ENCODE data around the gene COL25A1. TPM values are rescaled to one million over a fixed set of nuclear protein-coding genes. Genes with fewer than 3 reads are reported as not detected.

COL25A1 gene
- total and polyA plus RNA-seq, 2 donors (not counting 3 experiments of a cell fraction or from before 2014, with no cell fraction given): 0.21 to 3.5 TPM

GRCh38 chr4:109186458-109186945 is 116.0 kb downstream of the COL25A1 start:
- POLR2A ChIA-PET: no interaction called here

GRCh38 chr4:109185951-109186350 is 116.5 kb downstream of the COL25A1 start:
- Histone ChIP-seq H3K4me3 (replicated peaks in 1 of 3; ENCODE audit: insufficient read depth in 1 of 3, low read depth in 1 of 3, low read length in 3 of 3) (no peak overlapping the region), H3K27me3 (ENCODE audit: control insufficient read depth in 2 of 2, insufficient read depth in 2 of 2, low read length in 2 of 2) (no peaks in the 10 kb centered on the region), H3K36me3 (ENCODE audit: control insufficient read depth in 2 of 2, extremely low read depth in 1 of 2, insufficient read depth in 2 of 2, low read length in 2 of 2) (no peaks in the 10 kb centered on the region), H4K20me1 (replicated peaks; ENCODE audit: control insufficient read depth, extremely low read depth, insufficient read depth, low read length) (no peaks in the 10 kb centered on the region), H3K4me1 (ENCODE audit: control insufficient read depth, extremely low read depth, insufficient read depth, low read length) (peaks cover 21% of the 10 kb centered on the region), H2AFZ (ENCODE audit: low read depth, low read length) (no peak overlapping the region), H3K4me2 (ENCODE audit: insufficient read depth, low read length) (no peak overlapping the region), H3K27ac (ENCODE audit: insufficient read depth, low read depth, low read length) (no peak overlapping the region), H3K79me2 (ENCODE audit: control insufficient read depth, insufficient read depth, low read length) (no peaks in the 10 kb centered on the region), H3K9me1 (replicated peaks; ENCODE audit: control insufficient read depth, extremely low read depth, insufficient read depth, low read length) (no peaks in the 10 kb centered on the region), H3K9me3 (replicated peaks; ENCODE audit: control insufficient read depth, insufficient read depth, low read length) (no peaks in the 10 kb centered on the region), H3K9ac (replicated peaks; ENCODE audit: extremely low read depth, insufficient read depth, low read length) (no peak overlapping the region)
- POLR2A ChIA-PET: no interaction called here
- FAIRE-seq (no peak), DNase-seq (ENCODE audit: low read depth, low spot score) (no peak)
- CTCF ChIA-PET: interaction anchor here (1.9 kb wide), 1 partner anchor 29 kb away, joined by 8 read pairs; no protein-coding TSS in a partner anchor
- dilution Hi-C loops (cut with MboI; ENCODE audit: extremely low pct_ligation_motif_present, low sequenced_read_pairs): no loop called here
- intact Hi-C loops (cut with micrococcal nuclease): loop anchor here (10.0 kb wide), 1 partner anchor 109 kb away; no protein-coding TSS in a partner anchor
- TF ChIP-seq FOS (IDR thresholded peaks at IDR 0.05; ENCODE audit: borderline replicate concordance, insufficient read depth, low read length): no peak
- no peak for TF ChIP-seq MYC (IDR thresholded peaks at IDR 0.05; ENCODE audit: low read depth, low read length)
- TF ChIP-seq MAX (IDR thresholded peaks at IDR 0.05; ENCODE audit: insufficient read depth, insufficient read length): no peak
- BruUV-seq (replicated peaks): no TSS peak

More at GRCh38 chr4:109186458-109186945, 116.0 kb downstream of the COL25A1 start:
- Histone ChIP-seq H3K9me1 (replicated peaks; ENCODE audit: control insufficient read depth, extremely low read depth, insufficient read depth, low read length) (no peaks in the 10 kb centered on the region), H3K4me3 (replicated peaks in 1 of 3; ENCODE audit: insufficient read depth in 1 of 3, low read depth in 1 of 3, low read length in 3 of 3) (no peak overlapping the region), H3K4me2 (ENCODE audit: insufficient read depth, low read length) (no peak overlapping the region), H3K9ac (replicated peaks; ENCODE audit: extremely low read depth, insufficient read depth, low read length) (no peak overlapping the region), H3K9me3 (replicated peaks; ENCODE audit: control insufficient read depth, insufficient read depth, low read length) (no peaks in the 10 kb centered on the region), H3K36me3 (ENCODE audit: control insufficient read depth in 2 of 2, extremely low read depth in 1 of 2, insufficient read depth in 2 of 2, low read length in 2 of 2) (no peaks in the 10 kb centered on the region), H3K79me2 (ENCODE audit: control insufficient read depth, insufficient read depth, low read length) (no peaks in the 10 kb centered on the region), H3K27ac (ENCODE audit: insufficient read depth, low read depth, low read length) (no peak overlapping the region), H4K20me1 (replicated peaks; ENCODE audit: control insufficient read depth, extremely low read depth, insufficient read depth, low read length) (no peaks in the 10 kb centered on the region), H3K4me1 (ENCODE audit: control insufficient read depth, extremely low read depth, insufficient read depth, low read length) (peaks cover 21% of the 10 kb centered on the region), H2AFZ (ENCODE audit: low read depth, low read length) (no peak overlapping the region), H3K27me3 (ENCODE audit: control insufficient read depth in 2 of 2, insufficient read depth in 2 of 2, low read length in 2 of 2) (no peaks in the 10 kb centered on the region)
- intact Hi-C loops (cut with micrococcal nuclease): loop anchor here (10.0 kb wide), 1 partner anchor 108 kb away; no protein-coding TSS in a partner anchor
- FAIRE-seq (no peak), DNase-seq (ENCODE audit: low read depth, low spot score) (no peak)
- BruUV-seq (replicated peaks): no TSS peak
- CTCF ChIA-PET: no interaction called here
- dilution Hi-C loops (cut with MboI; ENCODE audit: extremely low pct_ligation_motif_present, low sequenced_read_pairs): no loop called here
- TF ChIP-seq GATA2 (IDR thresholded peaks at IDR 0.05; ENCODE audit: insufficient read depth, insufficient read length, low read depth, low read length) (no peak), MYC (IDR thresholded peaks at IDR 0.05; ENCODE audit: low read depth, low read length) (no peak), MAX (IDR thresholded peaks at IDR 0.05; ENCODE audit: insufficient read depth, insufficient read length) (no peak), JUN (IDR thresholded peaks at IDR 0.05; ENCODE audit: borderline replicate concordance, insufficient read depth, insufficient read length, low read depth) (no peak), FOS (IDR thresholded peaks at IDR 0.05; ENCODE audit: borderline replicate concordance, insufficient read depth, low read length) (no peak), EZH2 (IDR thresholded peaks at IDR 0.05; ENCODE audit: borderline replicate concordance, low read depth, low read length, severe bottlenecking) (no peak)
